ENCODE results near the gene VPS11. TPM values are rescaled to one million over a fixed set of nuclear protein-coding genes. Genes with fewer than 3 reads are reported as not detected.

The VPS11 gene
- 10 to 100 TPM; 30.1 to 31.2 TPM for total RNA-seq

GRCh38 chr11:119067371-119068222 is at the start of gene VPS11:
VPS11 (plus strand) TSS chr11:119067818; CDS start chr11:119067824, 6 bp downstream.
- CTCF ChIA-PET = interaction anchor here (0.6 to 2.7 kb wide), 28 partner anchors 10 to 271 kb away, joined by 3 to 15 read pairs (median 4); partner anchors contain the start of genes C2CD2L, CBL, DPAGT1 and HMBS
- H3K27me3 Mint-ChIP-seq = no peaks in the 10 kb centered on the region
- H3K27ac Mint-ChIP-seq = peak within 1 kb of the TSS; percentile 96
- peaks cover 35% of the 10 kb centered on the region for H3K4me1 Mint-ChIP-seq
- H3K4me3 Mint-ChIP-seq = peak within 1 kb of the TSS; percentile 85
- DNase-seq (peak; percentile 99), ATAC-seq (peak; percentile 99)
- no peaks in the 10 kb centered on the region for H3K9me3 Mint-ChIP-seq (ENCODE audit: low read depth)
- H3K36me3 Mint-ChIP-seq = peaks cover 6% of the 10 kb centered on the region

GRCh38 chr11:119018074-119018938 is 49.3 kb upstream of the VPS11 start, which contains the start of the genes RPS25 and TRAPPC4:
RPS25 (minus strand) TSS chr11:119018343; CDS start chr11:119018284, 59 bp downstream.
TRAPPC4 (plus strand) TSS chr11:119018766; CDS start chr11:119018796, 30 bp downstream.
- DNase-seq (peak; percentile 98), ATAC-seq (peak; percentile 91)
- H3K4me3 Mint-ChIP-seq = peak within 1 kb of the TSS; percentile 94
- H3K27me3 Mint-ChIP-seq = no peaks in the 10 kb centered on the region
- peaks cover 56% of the 10 kb centered on the region for H3K4me1 Mint-ChIP-seq
- CTCF ChIA-PET = interaction anchor here (0.6 to 5.1 kb wide), 8 partner anchors 10 to 37 kb away, joined by 3 to 33 read pairs (median 4); partner anchors contain the start of genes CENATAC and SLC37A4
- peaks cover 59% of the 10 kb centered on the region for H3K36me3 Mint-ChIP-seq
- no peaks in the 10 kb centered on the region for H3K9me3 Mint-ChIP-seq (ENCODE audit: low read depth)
- H3K27ac Mint-ChIP-seq = peak within 1 kb of the TSS; percentile 99

GRCh38 chr11:119019996-119020395 is 47.6 kb upstream of the VPS11 start:
- Mint-ChIP-seq H3K4me3 (peak overlapping the region; percentile 94), H3K9me3 (ENCODE audit: low read depth) (no peaks in the 10 kb centered on the region), H3K27me3 (no peaks in the 10 kb centered on the region), H3K36me3 (peaks cover 57% of the 10 kb centered on the region), H3K27ac (peak overlapping the region; percentile 99), H3K4me1 (peaks cover 63% of the 10 kb centered on the region)
- no peak for DNase-seq
- CTCF ChIA-PET = interaction anchor here (0.7 to 5.1 kb wide), 3 partner anchors 11 to 1176 kb away, joined by 3 to 33 read pairs (median 11); partner anchors contain the start of genes CENATAC and SLC37A4
- no peak for ATAC-seq

- H3K36me3 Mint-ChIP-seq = peaks cover 42% of the 10 kb centered on the region
- no peaks in the 10 kb centered on the region for H3K27me3 Mint-ChIP-seq
- CTCF ChIA-PET = interaction anchor here (2.6 kb wide), 1 partner anchor 9 kb away, joined by 10 read pairs; the partner anchor contains the start of gene SLC37A4
- DNase-seq (no peak), ATAC-seq (no peak)
- no peaks in the 10 kb centered on the region for H3K9me3 Mint-ChIP-seq (ENCODE audit: low read depth)
- H3K27ac Mint-ChIP-seq = peak overlapping the region; percentile 39
- no peak overlapping the region for H3K4me3 Mint-ChIP-seq
- peaks cover 48% of the 10 kb centered on the region for H3K4me1 Mint-ChIP-seq
These were observed 46.0 kb upstream of the VPS11 start for GRCh38 chr11:119021631-119022030.

GRCh38 chr11:119023741-119024140 is 43.9 kb upstream of the VPS11 start:
- Mint-ChIP-seq H3K36me3 (peaks cover 31% of the 10 kb centered on the region), H3K27ac (peak overlapping the region; percentile 13), H3K4me3 (no peak overlapping the region), H3K27me3 (no peaks in the 10 kb centered on the region), H3K4me1 (peaks cover 46% of the 10 kb centered on the region), H3K9me3 (ENCODE audit: low read depth) (no peaks in the 10 kb centered on the region)
- no peak for ATAC-seq
- CTCF ChIA-PET = interaction anchor here (0.9 to 2.6 kb wide), 4 partner anchors 7 to 76 kb away, joined by 3 to 10 read pairs (median 4); partner anchors contain the start of genes CENATAC and SLC37A4
- DNase-seq = no peak

- H3K27ac Mint-ChIP-seq = peak overlapping the region; percentile 61
- no peak for ATAC-seq
These were observed 43.1 kb upstream of the VPS11 start for GRCh38 chr11:119024430-119025098.

GRCh38 chr11:119025099-119025473 is 42.5 kb upstream of the VPS11 start:
- no peak overlapping the region for H3K4me3 Mint-ChIP-seq
- peak overlapping the region; percentile 6 for H3K27ac Mint-ChIP-seq
- CTCF ChIA-PET = interaction anchor here (1.7 to 2.1 kb wide), 2 partner anchors 27 to 75 kb away, joined by 4 read pairs; partner anchors contain the start of gene CENATAC
- H3K4me1 Mint-ChIP-seq = peaks cover 51% of the 10 kb centered on the region
- no peak for ATAC-seq
- DNase-seq = no peak
- H3K36me3 Mint-ChIP-seq = peaks cover 32% of the 10 kb centered on the region
- H3K9me3 Mint-ChIP-seq (ENCODE audit: low read depth) = no peaks in the 10 kb centered on the region
- no peaks in the 10 kb centered on the region for H3K27me3 Mint-ChIP-seq

More at GRCh38 chr11:119024430-119025098, 43.1 kb upstream of the VPS11 start:
- Mint-ChIP-seq H3K4me1 (peaks cover 52% of the 10 kb centered on the region), H3K9me3 (ENCODE audit: low read depth) (no peaks in the 10 kb centered on the region), H3K27me3 (no peaks in the 10 kb centered on the region), H3K4me3 (no peak overlapping the region), H3K36me3 (peaks cover 34% of the 10 kb centered on the region)
- no peak for DNase-seq
- CTCF ChIA-PET = interaction anchor here (1.7 to 2.1 kb wide), 2 partner anchors 27 to 75 kb away, joined by 4 read pairs; partner anchors contain the start of gene CENATAC

- CTCF ChIA-PET = interaction anchor here (1.7 kb wide), 1 partner anchor 28 kb away, joined by 4 read pairs; the partner anchor contains the start of gene CENATAC
- Mint-ChIP-seq H3K36me3 (peaks cover 31% of the 10 kb centered on the region), H3K9me3 (ENCODE audit: low read depth) (no peaks in the 10 kb centered on the region), H3K27ac (peak overlapping the region; percentile 3), H3K4me3 (no peak overlapping the region), H3K4me1 (peaks cover 47% of the 10 kb centered on the region), H3K27me3 (no peaks in the 10 kb centered on the region)
- DNase-seq (no peak), ATAC-seq (no peak)
These were observed 42.1 kb upstream of the VPS11 start for GRCh38 chr11:119025541-119025940.

- CTCF ChIA-PET = no interaction called here
- H3K9me3 Mint-ChIP-seq (ENCODE audit: low read depth) = no peaks in the 10 kb centered on the region
- H3K27me3 Mint-ChIP-seq = no peaks in the 10 kb centered on the region
- DNase-seq = no peak
- ATAC-seq = no peak
- H3K4me1 Mint-ChIP-seq = peaks cover 43% of the 10 kb centered on the region
- H3K36me3 Mint-ChIP-seq = peaks cover 30% of the 10 kb centered on the region
- H3K27ac Mint-ChIP-seq = no peak overlapping the region
- no peak overlapping the region for H3K4me3 Mint-ChIP-seq
These were observed 41.4 kb upstream of the VPS11 start for GRCh38 chr11:119025978-119026766.

- Mint-ChIP-seq H3K27me3 (no peaks in the 10 kb centered on the region), H3K27ac (no peak overlapping the region), H3K4me1 (peaks cover 37% of the 10 kb centered on the region), H3K4me3 (no peak overlapping the region), H3K36me3 (peaks cover 23% of the 10 kb centered on the region), H3K9me3 (ENCODE audit: low read depth) (no peaks in the 10 kb centered on the region)
- no peak for ATAC-seq
- no peak for DNase-seq
- CTCF ChIA-PET = no interaction called here
These were observed 40.6 kb upstream of the VPS11 start for GRCh38 chr11:119026970-119027369.

- H3K4me3 Mint-ChIP-seq = no peak overlapping the region
- CTCF ChIA-PET = interaction anchor here (1.0 kb wide), 1 partner anchor 9 kb away, joined by 4 read pairs; the partner anchor contains the start of genes RPS25 and TRAPPC4
- H3K9me3 Mint-ChIP-seq (ENCODE audit: low read depth) = no peaks in the 10 kb centered on the region
- no peaks in the 10 kb centered on the region for H3K27me3 Mint-ChIP-seq
- DNase-seq (no peak), ATAC-seq (no peak)
- H3K27ac Mint-ChIP-seq = no peak overlapping the region
- H3K4me1 Mint-ChIP-seq = peaks cover 37% of the 10 kb centered on the region
- peaks cover 18% of the 10 kb centered on the region for H3K36me3 Mint-ChIP-seq
These were observed 39.9 kb upstream of the VPS11 start for GRCh38 chr11:119027561-119028345.

All from activated CD8-positive, alpha-beta memory T cell treated with anti-CD3 and anti-CD28 coated beads, Interleukin-2, amount 10 ng/mL, durations not matched to agents 7 days and 5 days (primary cell).